DOHH2 (cell line): ENCODE data around the gene RPL23.

Source experiments
- EZH2phosphoT487 ChIP-seq: fragments of 200-600 bp; sonication (generic); IDR thresholded peaks from 2 replicates; pipeline ENCODE4 v1.6.1; 2017; ENCODE audit warnings: borderline replicate concordance, mild to moderate bottlenecking, antibody characterized with exemption, low read length, moderate library complexity, mixed read lengths
- TF ChIP-seq, protein P1 (sequence below): fragments of 200-600 bp; sonication (generic); IDR thresholded peaks from one replicate; pipeline ENCODE4 v1.5.1; 2014; ENCODE audit warnings: antibody characterized with exemption, mild to moderate bottlenecking, low read depth, low read length; ENCODE audit not compliant: poor library complexity, severe bottlenecking

DNA sequence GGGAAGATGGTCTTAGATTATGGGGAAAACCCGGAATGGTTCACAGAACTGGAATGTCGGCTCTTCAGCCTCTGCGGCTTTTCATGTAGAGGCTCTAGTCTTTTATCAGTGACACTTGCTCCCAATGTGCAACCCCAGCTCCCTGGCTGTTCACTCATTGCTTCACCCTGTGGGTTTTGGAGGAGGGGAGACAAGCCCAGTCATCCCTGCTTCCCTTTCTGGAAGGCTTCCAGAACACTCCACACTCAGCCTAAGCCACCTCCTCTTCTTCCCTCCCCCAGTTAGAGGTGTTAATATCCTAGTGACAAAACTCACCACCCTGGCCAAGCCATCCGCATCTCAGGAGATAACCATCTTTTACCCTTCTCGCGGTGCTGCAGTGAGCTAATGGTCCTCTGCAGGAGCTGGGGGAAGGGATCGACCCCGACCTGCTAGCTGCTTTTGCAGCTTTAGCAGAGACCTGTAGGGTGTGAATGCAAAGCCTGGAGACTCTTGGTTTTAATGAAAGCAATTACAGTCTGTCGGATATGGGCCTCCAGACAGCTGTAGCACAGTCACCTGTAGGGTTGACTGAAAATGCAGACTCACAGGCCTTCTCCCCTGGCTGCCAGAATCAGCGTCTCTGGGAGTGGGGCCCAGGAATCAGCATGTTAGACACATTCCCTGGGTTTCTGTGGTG lies 47.6 kb upstream of the RPL23 start:
- TF ChIP-seq, protein P1, sequence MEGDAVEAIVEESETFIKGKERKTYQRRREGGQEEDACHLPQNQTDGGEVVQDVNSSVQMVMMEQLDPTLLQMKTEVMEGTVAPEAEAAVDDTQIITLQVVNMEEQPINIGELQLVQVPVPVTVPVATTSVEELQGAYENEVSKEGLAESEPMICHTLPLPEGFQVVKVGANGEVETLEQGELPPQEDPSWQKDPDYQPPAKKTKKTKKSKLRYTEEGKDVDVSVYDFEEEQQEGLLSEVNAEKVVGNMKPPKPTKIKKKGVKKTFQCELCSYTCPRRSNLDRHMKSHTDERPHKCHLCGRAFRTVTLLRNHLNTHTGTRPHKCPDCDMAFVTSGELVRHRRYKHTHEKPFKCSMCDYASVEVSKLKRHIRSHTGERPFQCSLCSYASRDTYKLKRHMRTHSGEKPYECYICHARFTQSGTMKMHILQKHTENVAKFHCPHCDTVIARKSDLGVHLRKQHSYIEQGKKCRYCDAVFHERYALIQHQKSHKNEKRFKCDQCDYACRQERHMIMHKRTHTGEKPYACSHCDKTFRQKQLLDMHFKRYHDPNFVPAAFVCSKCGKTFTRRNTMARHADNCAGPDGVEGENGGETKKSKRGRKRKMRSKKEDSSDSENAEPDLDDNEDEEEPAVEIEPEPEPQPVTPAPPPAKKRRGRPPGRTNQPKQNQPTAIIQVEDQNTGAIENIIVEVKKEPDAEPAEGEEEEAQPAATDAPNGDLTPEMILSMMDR: no peak
- TF ChIP-seq EZH2phosphoT487: no peak
